ENCODE data around the gene SACS.

- TF ChIP-seq USF2 (IDR thresholded peaks at IDR 0.05; ENCODE audit: low read length) (no peak), ZNF274 (IDR thresholded peaks at IDR 0.05; ENCODE audit: borderline replicate concordance, extremely low read depth, low read length) (no peak), PHF8 (conservative IDR thresholded peaks at IDR 0.05; ENCODE audit: low read depth, low read length) (no peak), ATF2 (IDR thresholded peaks at IDR 0.05; ENCODE audit: low read length) (no peak), RNF2 (IDR thresholded peaks at IDR 0.05; ENCODE audit: borderline replicate concordance, low read depth, low read length, missing control alignments, poor library complexity, severe bottlenecking) (no peak)
These were observed 55.9 kb downstream of the SACS start for GRCh38 chr13:23377579-23377978.

Measured in H1 (cell line).